A673 (cell line): Measurements from ENCODE around the gene RNF17.

Source experiments
- EZH2 ChIP-seq: fragments of 200-600 bp; sonication (generic); IDR thresholded peaks from 2 replicates; pipeline ENCODE4 v1.6.1; 2017; ENCODE audit warnings: borderline replicate concordance, low read depth, mild to moderate bottlenecking, mixed read lengths, antibody characterized with exemption, low read length; ENCODE audit not compliant: poor library complexity, severe bottlenecking
- TF ChIP-seq, protein P1 (sequence below): fragments of 300-800, 200-600 bp; sonication (generic); conservative IDR thresholded peaks from 2 replicates; pipeline ENCODE4 v1.5.1; 2017; ENCODE audit warnings: low read depth, mild to moderate bottlenecking, antibody characterized with exemption, low read length, moderate library complexity, mixed read lengths

DNA sequence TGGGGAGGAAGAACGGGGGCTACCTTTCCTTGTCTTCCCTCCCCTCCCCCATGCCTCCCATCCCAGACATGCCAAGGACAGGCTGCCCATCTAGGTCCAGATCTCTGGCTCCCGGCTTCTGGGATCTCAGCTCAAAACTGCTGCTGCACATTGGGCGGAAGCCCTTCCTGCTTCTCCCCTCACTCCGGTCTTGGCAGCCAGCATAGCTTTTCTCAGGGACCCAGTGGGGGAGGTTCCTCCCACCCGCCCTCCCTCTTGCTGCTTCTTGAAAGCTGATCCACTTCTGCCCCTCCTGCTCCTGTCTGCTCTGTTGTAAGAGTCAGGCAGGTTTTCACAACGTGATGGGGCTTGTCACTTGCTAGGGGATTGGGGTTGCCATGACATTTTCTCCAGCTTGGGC, 21.7 kb upstream of the RNF17 start:
- TF ChIP-seq, protein P1, sequence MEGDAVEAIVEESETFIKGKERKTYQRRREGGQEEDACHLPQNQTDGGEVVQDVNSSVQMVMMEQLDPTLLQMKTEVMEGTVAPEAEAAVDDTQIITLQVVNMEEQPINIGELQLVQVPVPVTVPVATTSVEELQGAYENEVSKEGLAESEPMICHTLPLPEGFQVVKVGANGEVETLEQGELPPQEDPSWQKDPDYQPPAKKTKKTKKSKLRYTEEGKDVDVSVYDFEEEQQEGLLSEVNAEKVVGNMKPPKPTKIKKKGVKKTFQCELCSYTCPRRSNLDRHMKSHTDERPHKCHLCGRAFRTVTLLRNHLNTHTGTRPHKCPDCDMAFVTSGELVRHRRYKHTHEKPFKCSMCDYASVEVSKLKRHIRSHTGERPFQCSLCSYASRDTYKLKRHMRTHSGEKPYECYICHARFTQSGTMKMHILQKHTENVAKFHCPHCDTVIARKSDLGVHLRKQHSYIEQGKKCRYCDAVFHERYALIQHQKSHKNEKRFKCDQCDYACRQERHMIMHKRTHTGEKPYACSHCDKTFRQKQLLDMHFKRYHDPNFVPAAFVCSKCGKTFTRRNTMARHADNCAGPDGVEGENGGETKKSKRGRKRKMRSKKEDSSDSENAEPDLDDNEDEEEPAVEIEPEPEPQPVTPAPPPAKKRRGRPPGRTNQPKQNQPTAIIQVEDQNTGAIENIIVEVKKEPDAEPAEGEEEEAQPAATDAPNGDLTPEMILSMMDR = no peak
- no peak for TF ChIP-seq EZH2
